HG03521 (cell line): ENCODE data around the gene PROCR.
"Not testable (repeated sequence)": the region's sequence is repeated elsewhere in the genome, so short reads cannot be mapped to it uniquely, and the experiment has no call there.

ENCODE experiments used
- ATAC-seq: cut with Tn5 transposase; IDR thresholded peaks from one replicate; pipeline ENCODE4 v1.9.1; 2021; ENCODE audit warnings: mild to moderate bottlenecking, moderate library complexity; ENCODE audit not compliant: unreplicated experiment

PROCR gene

DNA sequence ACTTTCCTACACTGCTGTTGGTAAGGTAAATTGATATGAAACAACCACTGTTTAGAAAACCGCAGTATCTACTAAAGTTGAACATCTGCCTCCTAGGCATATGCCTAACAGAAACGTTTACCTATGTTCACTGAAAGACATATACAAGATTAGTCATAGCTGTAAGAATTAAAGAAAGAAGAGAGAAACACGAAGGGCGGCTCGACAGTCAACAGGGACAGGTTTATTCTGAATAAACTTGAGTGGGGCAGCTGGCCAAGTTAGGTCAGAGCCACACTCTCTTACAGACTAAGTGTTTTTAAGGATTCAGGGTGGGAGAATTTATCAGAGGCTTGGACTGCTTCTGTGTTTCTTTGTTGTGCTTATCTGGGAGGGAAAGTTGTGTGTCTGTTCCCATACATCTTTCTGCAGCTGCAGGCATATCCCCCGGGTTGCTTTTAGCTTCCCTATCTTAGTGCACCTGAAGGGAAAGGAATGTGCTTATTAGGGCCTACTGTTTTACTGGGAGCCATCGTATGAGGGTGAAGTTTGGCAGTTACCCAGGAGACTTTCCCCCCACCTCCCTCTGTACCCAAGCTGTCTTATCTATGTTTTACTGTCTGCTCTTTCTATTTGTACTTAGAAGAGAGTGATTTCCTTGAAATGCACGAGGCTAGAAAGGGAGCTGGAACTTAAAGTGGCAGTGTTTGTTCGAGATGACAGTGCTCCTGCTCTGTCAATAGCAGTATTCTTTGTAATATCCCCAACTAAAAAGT, 20.4 kb downstream of the PROCR start:
- no peak for ATAC-seq

GRCh38 chr20:35193031-35193791, 21.3 kb downstream of the PROCR start:
- ATAC-seq, result not testable (repeated sequence)

DNA sequence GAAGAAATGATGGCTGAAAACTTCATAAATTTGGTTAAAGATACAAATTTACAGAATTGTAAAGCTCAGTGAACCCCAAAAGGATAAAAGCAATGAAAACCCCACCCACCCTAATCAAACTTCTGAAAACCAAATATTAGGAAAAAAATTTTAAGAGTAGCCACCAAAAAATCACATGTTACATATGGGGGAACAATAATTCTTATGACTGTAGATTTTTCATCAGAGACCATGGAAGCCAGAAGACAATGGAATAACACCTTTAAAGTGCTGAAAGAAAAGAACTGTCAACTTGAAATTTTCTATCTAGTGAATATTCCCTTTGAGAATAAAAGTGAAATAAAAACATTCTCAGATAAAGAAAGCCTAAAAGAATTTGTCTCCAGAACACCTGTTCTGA, 24.4 kb downstream of the PROCR start:
- ATAC-seq, result no peak

DNA sequence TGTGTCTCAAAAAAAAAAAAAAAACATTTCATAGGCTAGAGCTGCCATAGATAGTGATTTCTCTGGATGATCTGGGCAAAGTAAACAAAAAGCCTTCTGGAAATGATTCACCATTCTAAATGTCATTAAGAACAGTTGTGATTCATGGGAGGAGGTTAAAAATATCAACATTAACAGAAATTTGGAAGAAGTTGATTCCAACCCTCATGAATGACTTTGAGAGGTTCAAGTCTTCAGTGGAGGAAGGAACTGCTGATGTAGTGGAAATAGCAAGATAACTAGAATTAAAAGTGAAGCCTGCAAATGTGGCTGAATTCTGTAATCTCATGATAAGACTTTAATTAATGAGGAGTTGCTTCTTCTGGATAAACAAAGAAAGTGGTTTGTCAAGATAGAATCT, 27.9 kb downstream of the PROCR start:
- no peak for ATAC-seq

- ATAC-seq, result no peak
Observed at GRCh38 chr20:35200267-35200666, 28.4 kb downstream of the PROCR start.

DNA sequence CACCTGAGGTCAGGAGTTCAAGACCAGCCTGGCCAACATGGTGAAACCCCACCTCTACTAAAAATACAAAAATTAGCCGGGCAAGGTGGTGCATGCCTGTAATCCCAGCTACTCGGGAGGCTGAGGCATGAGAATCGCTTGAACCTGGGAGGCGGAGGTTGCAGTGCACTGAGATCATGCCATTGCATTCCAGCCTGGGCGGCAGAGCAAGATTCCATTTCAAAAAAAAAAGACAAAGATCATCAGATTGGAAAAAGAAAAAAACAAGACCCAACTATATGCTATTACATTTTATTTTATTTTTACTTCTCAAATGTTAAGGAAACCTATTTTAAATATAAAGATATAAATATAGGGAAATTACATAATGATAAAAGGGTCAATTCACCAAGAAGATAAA, 29.6 kb downstream of the PROCR start:
- not testable (repeated sequence) for ATAC-seq

DNA sequence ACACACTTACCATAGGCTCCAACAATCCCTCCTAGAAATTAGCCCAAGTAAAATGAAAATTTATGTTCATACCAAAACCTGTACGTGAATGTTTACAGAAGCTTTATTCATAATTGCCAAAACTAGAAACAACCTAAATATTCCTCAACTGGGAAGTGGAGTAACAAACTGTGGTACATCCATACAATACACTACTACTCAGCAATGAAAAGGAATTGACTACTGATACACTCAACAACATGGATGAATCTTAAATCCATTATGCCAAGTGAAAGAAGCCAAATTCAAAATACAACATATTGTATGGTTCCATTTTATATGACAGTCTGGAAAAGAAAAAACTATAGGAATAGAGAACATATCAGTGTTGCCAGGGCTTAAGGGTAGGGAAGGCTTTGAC, 34.9 kb downstream of the PROCR start:
- ATAC-seq, result no peak

DNA sequence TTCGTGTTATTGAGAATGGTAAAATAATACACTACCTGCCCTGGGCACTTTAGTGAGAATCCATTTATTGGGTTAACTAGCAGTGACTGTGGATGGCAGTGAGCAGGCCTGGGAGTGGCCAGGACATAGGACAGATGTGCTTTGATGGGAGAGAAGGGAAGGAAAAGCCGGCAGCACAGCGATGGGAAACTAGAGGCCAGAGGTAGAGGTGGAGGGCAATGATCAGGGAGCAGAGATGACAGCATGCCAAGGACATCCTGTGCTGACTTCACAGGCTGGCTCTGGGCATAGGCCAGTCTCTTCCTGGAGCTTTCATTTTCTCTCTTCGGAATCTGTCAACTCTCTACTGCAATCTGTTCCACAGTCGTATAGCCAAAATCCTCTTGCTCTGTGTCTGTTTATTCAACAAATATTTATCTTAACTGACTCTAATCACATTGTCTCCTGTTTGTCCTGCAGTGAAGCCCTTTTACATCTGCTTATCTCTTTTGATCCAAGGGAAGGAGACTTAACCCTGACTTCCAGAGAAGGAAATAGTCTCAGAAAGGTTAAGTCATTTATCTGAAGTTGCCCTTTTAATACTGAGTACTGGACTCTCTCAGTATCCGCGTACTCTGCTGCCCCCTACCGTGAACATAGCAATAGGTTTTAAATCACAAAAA, 36.2 kb downstream of the PROCR start:
- ATAC-seq, result no peak

DNA sequence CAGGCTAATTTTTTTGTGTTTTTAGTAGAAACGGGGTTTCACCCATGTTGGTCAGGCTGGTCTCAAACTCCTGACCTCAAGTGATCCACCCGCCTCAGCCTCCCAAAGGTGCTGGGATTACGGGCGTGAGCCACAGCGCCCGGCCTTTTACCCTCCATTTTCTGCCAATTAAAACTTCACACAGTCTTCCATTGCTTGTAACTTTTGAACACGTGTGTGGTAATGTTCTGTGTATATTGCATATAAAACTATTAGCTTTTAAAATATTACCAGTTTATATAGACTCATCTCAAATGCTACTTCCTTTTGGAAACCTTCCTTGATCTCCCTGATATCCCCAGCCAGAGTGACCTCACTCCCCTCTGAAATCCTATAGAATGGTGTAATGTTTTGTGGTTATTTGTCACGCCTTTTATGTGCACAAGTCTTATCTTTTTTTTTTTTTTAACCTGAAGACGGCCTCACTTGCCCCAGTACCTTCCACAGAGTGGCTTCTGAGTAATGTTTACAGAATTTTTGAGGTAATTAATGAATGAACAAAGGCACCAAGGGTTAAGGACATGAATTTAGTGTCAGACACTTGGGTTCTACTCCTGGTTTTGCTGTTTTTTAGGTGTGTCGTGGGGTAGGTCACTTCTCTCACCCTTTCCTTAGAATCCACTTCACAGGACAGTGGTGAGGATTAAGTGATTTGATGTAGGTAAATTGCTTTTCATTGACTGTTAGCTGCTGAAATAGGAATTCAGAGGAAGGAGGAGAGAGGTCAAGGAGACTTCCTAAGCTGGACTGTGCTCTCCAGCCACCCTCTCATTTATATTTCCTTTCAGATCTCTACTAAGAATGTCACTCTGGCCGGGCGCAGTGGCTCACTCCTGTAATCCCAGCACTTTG, 43.4 kb downstream of the PROCR start:
- ATAC-seq, result no peak

DNA sequence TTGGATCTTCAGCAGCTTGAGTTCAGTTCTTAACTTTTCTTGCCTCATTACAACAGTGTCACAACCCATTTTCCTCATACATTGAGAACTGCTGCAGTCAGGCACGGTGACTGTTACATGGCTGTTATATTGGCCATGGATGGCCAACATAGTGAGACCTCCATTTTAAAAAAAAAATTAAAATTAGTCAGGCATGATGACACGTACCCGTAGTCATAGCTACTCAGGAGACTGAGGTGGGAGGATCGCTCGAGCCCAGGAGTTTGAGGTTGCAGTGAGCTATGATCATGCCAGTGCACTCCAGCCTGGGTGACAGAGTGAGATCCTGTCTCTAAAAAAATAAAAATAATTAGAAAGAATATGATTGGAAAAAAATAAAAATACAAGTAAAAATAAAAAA, 44.7 kb downstream of the PROCR start:
- no peak for ATAC-seq

DNA sequence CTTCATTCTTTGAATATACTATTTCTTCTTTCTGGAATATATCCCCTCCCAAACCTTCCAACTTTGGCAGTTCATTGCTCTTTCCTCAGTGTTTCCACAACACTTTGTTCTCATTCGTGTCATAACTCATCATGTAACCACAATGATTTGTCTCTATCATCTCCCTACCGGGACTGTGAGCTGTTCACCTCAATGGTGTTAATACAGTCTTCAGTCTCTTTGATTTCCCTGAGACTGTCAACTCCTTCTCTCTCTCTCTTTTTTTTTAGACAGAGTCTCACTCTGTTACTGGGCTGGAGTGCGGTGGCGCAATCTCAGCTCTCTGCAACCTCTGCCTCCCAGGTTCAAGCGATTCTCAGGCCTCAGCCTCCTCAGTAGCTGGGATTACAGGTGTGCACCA, 52.1 kb downstream of the PROCR start:
- ATAC-seq, result no peak

GRCh38 chr20:35224536-35224935, 52.7 kb downstream of the PROCR start:
- no peak for ATAC-seq

GRCh38 chr20:35225319-35226125, 53.6 kb downstream of the PROCR start:
- ATAC-seq, result no peak

DNA sequence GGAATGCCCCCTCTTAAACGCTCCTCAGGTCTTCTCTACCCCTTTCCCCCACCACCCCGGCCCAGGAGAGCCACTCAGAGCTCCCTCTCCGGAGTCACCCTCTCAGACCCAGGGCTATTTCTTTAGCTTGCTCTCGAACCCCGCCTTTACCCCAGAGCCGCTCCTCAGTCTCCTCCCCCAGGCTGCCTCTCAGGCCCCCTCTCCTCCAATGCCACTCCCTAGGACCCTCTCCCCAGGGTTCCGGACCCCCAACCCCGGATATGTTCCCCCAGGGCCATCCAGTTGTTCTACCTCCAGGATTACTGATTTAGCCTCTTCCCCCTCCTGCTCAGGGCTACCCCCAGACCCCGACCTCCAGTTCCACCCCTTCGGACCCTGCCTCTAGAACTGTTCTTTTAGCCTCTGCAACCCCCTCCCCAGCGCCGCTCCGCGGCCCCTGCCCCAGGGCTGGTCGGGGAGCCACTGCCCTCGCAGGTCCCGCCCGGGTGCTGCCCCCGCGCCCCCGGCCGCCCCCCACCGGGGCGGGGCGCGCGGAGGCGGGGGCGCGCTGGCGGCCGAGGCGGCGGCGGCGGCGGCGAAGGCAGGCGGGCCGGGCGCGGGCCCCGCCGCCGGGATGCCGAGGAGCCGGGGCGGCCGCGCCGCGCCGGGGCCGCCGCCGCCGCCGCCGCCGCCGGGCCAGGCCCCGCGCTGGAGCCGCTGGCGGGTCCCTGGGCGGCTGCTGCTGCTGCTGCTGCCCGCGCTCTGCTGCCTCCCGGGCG, 54.4 kb downstream of the PROCR start, which contains the start of gene MMP24:
Gene MMP24 (plus strand): TSS at position 565 of the 758 bp plus-strand sequence. CDS start 49 bp downstream, at position 614.
- no peak for ATAC-seq
